Mesenchymal stem cell (in vitro differentiated cells and primary cell): ENCODE measurements around the gene FBXW11.
A peak's percentile ranks its signal among the peaks of the same experiment; 100 is the strongest.

Experiments used
- DNase-seq: peaks from one replicate; pipeline ENCODE4 v3.0.0-alpha.2; 2013
- H2AFZ ChIP-seq: one replicate; pipeline ENCODE4 v1.6.1; 2013; ENCODE audit warnings: low read depth, mild to moderate bottlenecking, control low read depth, inconsistent platforms, low read length, moderate library complexity
- H2AK5ac ChIP-seq: 2 replicates; pipeline ENCODE4 v1.6.1; 2013; ENCODE audit warnings: low read length, moderate library complexity, mild to moderate bottlenecking, inconsistent platforms; ENCODE audit not compliant: severe bottlenecking
- H2BK120ac ChIP-seq: one replicate; pipeline ENCODE4 v1.6.1; 2013; ENCODE audit warnings: low read depth, mild to moderate bottlenecking, inconsistent platforms, low read length, moderate library complexity
- H2BK12ac ChIP-seq, 2 experiments: one replicate each; pipeline ENCODE4 v1.6.1; 2013; ENCODE audit warnings: inconsistent platforms in 2 of 2, low read length in 2 of 2, mild to moderate bottlenecking in 2 of 2, moderate library complexity in 2 of 2, control low read depth in 1 of 2
- H2BK15ac ChIP-seq: one replicate; pipeline ENCODE4 v1.6.1; 2013; ENCODE audit warnings: mild to moderate bottlenecking, low read depth, inconsistent platforms; ENCODE audit not compliant: poor library complexity, severe bottlenecking
- H2BK5ac ChIP-seq: 2 replicates; pipeline ENCODE4 v1.6.1; 2013; ENCODE audit warnings: low read depth, mild to moderate bottlenecking, low read length, control low read depth, inconsistent platforms; ENCODE audit not compliant: poor library complexity, severe bottlenecking
- H3K14ac ChIP-seq, 2 experiments: one replicate each; pipeline ENCODE4 v1.6.1; 2013; ENCODE audit warnings: inconsistent platforms in 2 of 2, low read length in 2 of 2, control low read depth in 1 of 2, mild to moderate bottlenecking in 1 of 2, moderate library complexity in 1 of 2
- H3K18ac ChIP-seq, 2 experiments: one replicate each; pipeline ENCODE4 v1.6.1; 2013; ENCODE audit warnings: inconsistent platforms in 2 of 2, low read length in 2 of 2, control low read depth in 1 of 2, low read depth in 1 of 2, mild to moderate bottlenecking in 1 of 2
- H3K23ac ChIP-seq, 2 experiments: one replicate each; pipeline ENCODE4 v1.6.1; 2013; ENCODE audit warnings: inconsistent platforms in 2 of 2, low read length in 2 of 2, mild to moderate bottlenecking in 2 of 2, moderate library complexity in 2 of 2, control low read depth in 1 of 2
- H3K27ac ChIP-seq: 2 replicates; pipeline ENCODE4 v1.5.1; 2013; ENCODE audit warnings: mild to moderate bottlenecking, moderate library complexity, low read length, control low read depth, inconsistent platforms; ENCODE audit not compliant: poor library complexity, severe bottlenecking
- H3K27me3 ChIP-seq, 2 experiments: 2 replicates each; pipeline versions ENCODE4 v1.6.1 to v1.7.0; 2013; ENCODE audit warnings: low read length in 2 of 2, mild to moderate bottlenecking in 2 of 2, moderate library complexity in 2 of 2, control low read depth in 1 of 2, inconsistent platforms in 1 of 2; ENCODE audit not compliant: control insufficient read depth in 1 of 2, insufficient read depth in 1 of 2
- H3K36me3 ChIP-seq, 2 experiments: 2 replicates each; pipeline versions ENCODE4 v1.6.1 to v1.7.0; 2013; ENCODE audit warnings: low read length in 2 of 2, control low read depth in 1 of 2, inconsistent platforms in 1 of 2, low read depth in 1 of 2, mild to moderate bottlenecking in 1 of 2; ENCODE audit not compliant: insufficient read depth in 2 of 2, control insufficient read depth in 1 of 2
- H3K4ac ChIP-seq, 2 experiments: one replicate each; pipeline ENCODE4 v1.6.1; 2013; ENCODE audit warnings: inconsistent platforms in 2 of 2, low read length in 2 of 2, mild to moderate bottlenecking in 2 of 2, moderate library complexity in 2 of 2, control low read depth in 1 of 2, low read depth in 1 of 2
- H3K4me1 ChIP-seq: 2 replicates; pipeline ENCODE4 v1.6.1; 2013; ENCODE audit warnings: low read depth, low read length, control low read depth; ENCODE audit not compliant: control insufficient read depth, insufficient read depth
- H3K4me2 ChIP-seq: 2 replicates; pipeline ENCODE4 v1.6.1; 2013; ENCODE audit warnings: low read length, mild to moderate bottlenecking, inconsistent platforms; ENCODE audit not compliant: poor library complexity, severe bottlenecking
- H3K4me3 ChIP-seq, 2 experiments: 2 replicates each; pipeline versions ENCODE4 v1.5.1 to v1.7.0; 2013; ENCODE audit warnings: low read length in 2 of 2, mild to moderate bottlenecking in 2 of 2, control low read depth in 1 of 2, low read depth in 1 of 2; ENCODE audit not compliant: insufficient read depth in 1 of 2
- H3K79me1 ChIP-seq: replicated peaks from 2 replicates; pipeline ENCODE4 v1.6.1; 2013; ENCODE audit warnings: mild to moderate bottlenecking, control low read depth, low read length, inconsistent platforms; ENCODE audit not compliant: poor library complexity, severe bottlenecking
- H3K9ac ChIP-seq: 2 replicates; pipeline ENCODE4 v1.7.0; 2013; ENCODE audit warnings: mild to moderate bottlenecking, low read length, moderate library complexity
- H3K9me3 ChIP-seq: 2 replicates; pipeline ENCODE4 v1.7.0; 2013; ENCODE audit warnings: mild to moderate bottlenecking, low read length; ENCODE audit not compliant: control insufficient read depth
- H4K8ac ChIP-seq: one replicate; pipeline ENCODE4 v1.6.1; 2013; ENCODE audit warnings: inconsistent platforms, mild to moderate bottlenecking, low read length, moderate library complexity
- H4K91ac ChIP-seq: one replicate; pipeline ENCODE4 v1.6.1; 2013; ENCODE audit warnings: mild to moderate bottlenecking, low read length, inconsistent platforms
- WGBS: methylation state at CpG from one replicate; pipeline ENCODE4 v1.1.7; 2013; ENCODE audit warnings: mixed read lengths; 5-methylcytosine and 5-hydroxymethylcytosine counted together

The FBXW11 gene

DNA sequence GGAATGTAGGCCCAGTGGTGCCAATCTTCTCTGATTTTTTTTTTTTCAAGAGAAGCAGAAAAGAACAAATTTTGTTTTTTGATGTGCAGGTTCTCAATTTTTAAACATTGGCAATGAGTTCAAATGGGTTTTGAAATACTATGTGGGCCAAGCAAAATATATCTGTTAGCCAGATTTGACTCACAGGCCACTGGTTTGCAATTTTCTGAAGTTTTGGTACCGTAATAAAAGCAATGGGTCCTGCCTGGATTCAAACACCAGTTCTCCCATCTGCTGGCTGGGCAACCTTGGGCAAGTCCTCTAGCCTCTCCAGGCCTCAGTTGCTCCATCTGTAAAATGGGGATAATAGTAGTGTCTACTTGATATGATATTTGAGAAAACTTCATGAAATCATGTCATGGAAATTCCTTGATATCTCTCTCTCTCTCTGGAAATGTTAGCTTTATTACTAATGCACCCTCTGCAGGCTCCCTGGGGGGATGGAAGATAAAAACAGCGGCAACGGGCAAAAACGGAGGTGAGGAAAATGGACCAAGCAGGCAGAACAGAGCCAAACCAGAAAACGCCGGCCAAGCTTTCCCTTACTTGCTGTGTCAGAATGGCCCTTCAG lies 157.4 kb downstream of the FBXW11 start:
- Histone ChIP-seq H4K8ac (no peak overlapping the region), H3K27ac (no peak overlapping the region), H3K4me1 (peaks cover 2% of the 10 kb centered on the region), H3K9me3 (no peaks in the 10 kb centered on the region), H4K91ac (no peak overlapping the region), H3K9ac (no peak overlapping the region), H3K79me1 (no peaks in the 10 kb centered on the region), H3K4me3 (no peak overlapping the region), H2BK120ac (no peak overlapping the region), H3K18ac (no peak overlapping the region), H3K14ac (no peak overlapping the region), H3K23ac (no peak overlapping the region), H3K4me2 (no peak overlapping the region), H3K36me3 (peaks cover 0 to 17% of the 10 kb centered on the region in 2 experiments), H3K4ac (peak overlapping the region in 1 of 2 experiments; percentile 37), H2AFZ (no peak overlapping the region), H3K27me3 (no peaks in the 10 kb centered on the region), H2AK5ac (no peak overlapping the region), H2BK15ac (no peak overlapping the region), H2BK5ac (no peak overlapping the region), H2BK12ac (no peak overlapping the region)
- no peak for DNase-seq
- WGBS, result 94% methylated on average over 6 of the region's 6 CpGs

DNA sequence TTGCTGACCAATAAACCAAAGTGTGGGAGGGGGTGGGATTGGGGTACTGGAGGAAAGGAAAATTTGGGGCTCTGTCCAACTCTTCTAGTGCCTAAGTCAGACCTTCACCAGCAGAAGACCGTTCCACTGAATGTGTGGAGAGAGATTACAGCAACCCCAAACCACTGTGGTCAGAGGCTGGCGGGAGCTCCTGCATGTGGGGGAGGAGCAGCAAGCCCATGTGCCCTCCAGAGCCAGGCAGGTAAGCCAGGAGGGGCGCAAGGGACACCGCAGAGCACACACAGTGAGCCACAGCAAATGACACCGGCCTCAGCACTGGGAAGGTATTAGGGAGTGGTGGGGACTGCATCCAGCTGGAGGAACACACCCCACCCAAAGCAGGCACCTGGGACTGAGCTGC lies 158.0 kb downstream of the FBXW11 start:
- Histone ChIP-seq H2AFZ (no peak overlapping the region), H3K23ac (no peak overlapping the region), H3K4me1 (peaks cover 2% of the 10 kb centered on the region), H2BK15ac (no peak overlapping the region), H3K4me3 (no peak overlapping the region), H3K9me3 (no peaks in the 10 kb centered on the region), H3K79me1 (no peaks in the 10 kb centered on the region), H3K27ac (no peak overlapping the region), H2AK5ac (no peak overlapping the region), H3K14ac (no peak overlapping the region), H3K4me2 (no peak overlapping the region), H2BK5ac (no peak overlapping the region), H3K36me3 (peaks cover 0 to 17% of the 10 kb centered on the region in 2 experiments), H4K8ac (no peak overlapping the region), H3K27me3 (no peaks in the 10 kb centered on the region), H3K9ac (peak overlapping the region; percentile 7), H3K4ac (peak overlapping the region in 1 of 2 experiments; percentile 37), H4K91ac (no peak overlapping the region), H2BK12ac (no peak overlapping the region), H2BK120ac (no peak overlapping the region), H3K18ac (no peak overlapping the region)
- no peak for DNase-seq
- 99% methylated on average over 5 of the region's 5 CpGs for WGBS

DNA sequence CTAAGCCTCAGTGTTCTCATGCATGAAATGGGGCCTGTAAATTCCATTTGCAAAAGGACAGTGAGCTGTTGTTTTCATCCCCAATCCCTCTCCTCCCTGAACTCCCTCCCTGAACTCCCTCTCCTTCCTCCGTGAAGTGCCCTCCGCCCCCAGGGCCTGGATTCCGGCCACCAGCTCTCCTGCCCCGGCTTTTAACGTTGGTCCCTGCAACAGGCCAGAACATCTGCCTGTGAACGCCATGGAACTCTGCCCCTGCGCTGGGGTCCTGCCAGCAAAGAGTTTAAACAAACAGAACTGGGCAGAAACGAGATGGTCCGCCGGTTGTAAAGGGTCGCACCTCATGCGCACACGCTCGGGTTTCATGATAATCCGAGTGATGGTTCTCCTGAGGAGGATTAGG lies 158.4 kb downstream of the FBXW11 start:
- H4K91ac ChIP-seq, result no peak overlapping the region
- no peak overlapping the region for H2BK15ac ChIP-seq
- H3K4me1 ChIP-seq, result peaks cover 2% of the 10 kb centered on the region
- H3K4ac ChIP-seq, result no peak overlapping the region
- H3K79me1 ChIP-seq, result no peaks in the 10 kb centered on the region
- no peak overlapping the region for H3K4me3 ChIP-seq
- no peaks in the 10 kb centered on the region for H3K27me3 ChIP-seq
- no peaks in the 10 kb centered on the region for H3K9me3 ChIP-seq
- H3K36me3 ChIP-seq, result peaks cover 0 to 17% of the 10 kb centered on the region in 2 experiments
- H3K4me2 ChIP-seq, result no peak overlapping the region
- no peak overlapping the region for H4K8ac ChIP-seq
- H2AFZ ChIP-seq, result no peak overlapping the region
- no peak overlapping the region for H3K23ac ChIP-seq
- 88% methylated on average over 15 of the region's 15 CpGs for WGBS
- no peak overlapping the region for H3K9ac ChIP-seq
- H2BK12ac ChIP-seq, result no peak overlapping the region
- H3K27ac ChIP-seq, result no peak overlapping the region
- no peak overlapping the region for H2BK5ac ChIP-seq
- no peak overlapping the region for H3K14ac ChIP-seq
- no peak overlapping the region for H2BK120ac ChIP-seq
- H2AK5ac ChIP-seq, result no peak overlapping the region
- no peak overlapping the region for H3K18ac ChIP-seq
- DNase-seq, result no peak

DNA sequence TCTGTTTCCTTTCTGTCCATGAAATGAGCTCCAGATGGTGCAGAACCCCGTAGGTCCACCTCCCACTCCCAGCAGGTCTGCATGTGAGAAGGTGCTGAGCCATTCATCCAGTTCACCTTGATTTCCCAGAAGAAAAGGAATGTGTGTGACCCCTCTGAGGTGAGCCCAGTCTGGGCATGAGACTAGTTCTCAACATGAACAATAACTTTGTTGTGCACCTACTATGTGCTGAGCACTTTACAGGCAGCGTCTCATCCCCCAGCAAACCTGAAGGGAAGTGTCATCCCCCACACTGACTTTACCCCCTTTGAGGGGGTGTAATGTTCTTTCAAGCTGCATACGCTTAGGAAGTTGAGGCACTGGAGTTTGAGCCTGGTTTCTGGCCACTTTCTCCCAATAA lies 159.4 kb downstream of the FBXW11 start:
- DNase-seq, result no peak
- no peak overlapping the region for H3K23ac ChIP-seq
- no peak overlapping the region for H3K4me2 ChIP-seq
- no peak overlapping the region for H2BK120ac ChIP-seq
- H3K79me1 ChIP-seq, result no peaks in the 10 kb centered on the region
- H3K9ac ChIP-seq, result no peak overlapping the region
- H3K4ac ChIP-seq, result no peak overlapping the region
- H2AFZ ChIP-seq, result no peak overlapping the region
- H3K4me1 ChIP-seq, result peaks cover 2% of the 10 kb centered on the region
- no peak overlapping the region for H3K18ac ChIP-seq
- H2BK12ac ChIP-seq, result no peak overlapping the region
- H2BK5ac ChIP-seq, result no peak overlapping the region
- no peak overlapping the region for H4K8ac ChIP-seq
- H3K27ac ChIP-seq, result no peak overlapping the region
- no peaks in the 10 kb centered on the region for H3K9me3 ChIP-seq
- no peaks in the 10 kb centered on the region for H3K27me3 ChIP-seq
- H2BK15ac ChIP-seq, result no peak overlapping the region
- no peak overlapping the region for H4K91ac ChIP-seq
- H3K36me3 ChIP-seq, result peaks cover 0 to 10% of the 10 kb centered on the region in 2 experiments
- H2AK5ac ChIP-seq, result no peak overlapping the region
- H3K14ac ChIP-seq, result no peak overlapping the region
- 95% methylated on average over 2 of the region's 3 CpGs for WGBS
- H3K4me3 ChIP-seq, result no peak overlapping the region
